ENCODE measurements around the gene RUSC1.

The RUSC1 gene

DNA sequence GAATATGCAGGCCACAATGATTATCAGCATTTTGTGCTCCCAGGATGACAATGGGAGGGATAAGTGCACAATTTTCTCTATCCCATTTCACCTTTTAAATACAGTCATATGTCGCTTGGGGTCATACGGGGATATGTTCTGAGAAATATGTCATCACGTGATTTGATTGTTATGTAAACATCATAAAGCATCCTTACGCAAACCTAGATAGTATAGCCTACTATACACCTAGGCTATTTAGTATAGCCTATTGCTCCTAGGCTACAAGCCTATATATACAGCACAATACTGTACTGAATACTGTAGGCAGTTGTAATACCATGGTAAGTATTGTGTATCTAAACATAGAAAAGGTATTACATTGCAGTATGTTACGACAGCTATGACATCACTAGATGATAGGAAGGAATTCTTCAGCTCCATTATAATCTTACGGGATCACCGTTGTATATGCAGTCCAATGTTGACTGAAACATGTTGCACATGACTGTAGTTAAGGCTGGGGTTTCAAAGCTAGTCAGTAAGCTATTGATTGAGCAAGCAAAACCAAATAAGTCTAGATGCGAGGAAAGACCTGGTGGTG is 18.9 kb downstream of the RUSC1 start:
- Histone ChIP-seq H2BK120ac (ENCODE audit: low read depth, low read length) (no peak overlapping the region), H4K8ac (ENCODE audit: low read depth, low read length) (no peak overlapping the region), H3K79me1 (ENCODE audit: low read depth, low read length) (no peaks in the 10 kb centered on the region), H3K27ac (replicated peaks; ENCODE audit: low read length) (no peak overlapping the region), H3K14ac (ENCODE audit: low read length) (no peak overlapping the region), H2AK5ac (ENCODE audit: low read depth, low read length) (no peak overlapping the region), H3K23ac (ENCODE audit: low read depth, low read length, poor library complexity) (no peak overlapping the region), H3K4ac (ENCODE audit: low read length) (no peak overlapping the region), H2BK12ac (ENCODE audit: low read length) (no peak overlapping the region), H3K4me2 (ENCODE audit: insufficient read depth, low read length, poor library complexity, severe bottlenecking) (no peak overlapping the region), H3K18ac (ENCODE audit: low read length) (no peak overlapping the region), H3K36me3 (replicated peaks in 1 of 2; ENCODE audit: control insufficient read depth in 2 of 2, insufficient read depth in 2 of 2, low read length in 2 of 2) (peaks cover 36 to 97% of the 10 kb centered on the region in 2 donors), H2BK5ac (ENCODE audit: low read length) (no peak overlapping the region), H3K4me1 (ENCODE audit: control insufficient read depth in 2 of 2, insufficient read depth in 1 of 2, low read depth in 1 of 2, low read length in 2 of 2) (no peaks in the 10 kb centered on the region), H3K9ac (ENCODE audit: low read depth, low read length, poor library complexity) (no peak overlapping the region), H3K9me3 (replicated peaks in 1 of 2; ENCODE audit: control insufficient read depth in 2 of 2, insufficient read depth in 1 of 2, low read depth in 1 of 2, low read length in 2 of 2) (no peaks in the 10 kb centered on the region), H2BK15ac (ENCODE audit: low read length) (no peak overlapping the region), H3K4me3 (ENCODE audit: low read length in 2 of 2) (no peak overlapping the region), H3K27me3 (ENCODE audit: control insufficient read depth in 3 of 3, insufficient read depth in 3 of 3, low read depth in 1 of 3, low read length in 3 of 3) (no peaks in the 10 kb centered on the region), H4K91ac (ENCODE audit: low read depth, low read length, poor library complexity) (no peak overlapping the region), H2AFZ (ENCODE audit: low read length) (no peak overlapping the region)
- no CpG with 5 or more reads among the region's 8 CpGs for WGBS, 2 donors (ENCODE audit: extremely low coverage in 2 of 2, insufficient read length in 2 of 2, insufficient replicate concordance in 1 of 2)
- no peak for DNase-seq (ENCODE audit: low spot score)

DNA sequence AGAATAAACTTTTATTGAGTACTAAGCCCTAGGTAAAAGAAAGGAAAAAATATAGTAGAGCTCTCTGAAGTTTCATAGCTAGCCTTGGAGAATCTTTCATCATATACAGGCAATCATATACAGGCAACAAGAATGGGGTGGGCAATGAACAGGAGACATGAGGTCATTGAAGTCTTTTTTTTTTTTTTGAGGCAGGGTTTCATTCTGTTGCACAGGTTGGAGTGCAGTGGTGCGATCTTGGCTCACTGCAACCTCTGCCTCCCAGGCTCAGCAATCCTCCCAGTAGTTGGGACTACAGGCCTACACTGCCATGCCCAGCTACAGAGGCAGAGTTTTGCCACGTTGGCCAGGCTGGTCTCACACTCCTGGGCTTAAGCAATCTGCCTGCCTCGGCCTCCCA is 22.1 kb downstream of the RUSC1 start:
- H3K9ac ChIP-seq (ENCODE audit: low read depth, low read length, poor library complexity): no peak overlapping the region
- H3K4ac ChIP-seq (ENCODE audit: low read length): no peak overlapping the region
- H3K23ac ChIP-seq (ENCODE audit: low read depth, low read length, poor library complexity): no peak overlapping the region
- no peaks in the 10 kb centered on the region for H3K9me3 ChIP-seq (replicated peaks in 1 of 2; ENCODE audit: control insufficient read depth in 2 of 2, insufficient read depth in 1 of 2, low read depth in 1 of 2, low read length in 2 of 2)
- no peaks in the 10 kb centered on the region for H3K79me1 ChIP-seq (ENCODE audit: low read depth, low read length)
- H3K4me1 ChIP-seq (ENCODE audit: control insufficient read depth in 2 of 2, insufficient read depth in 1 of 2, low read depth in 1 of 2, low read length in 2 of 2): no peaks in the 10 kb centered on the region
- no peak overlapping the region for H2BK12ac ChIP-seq (ENCODE audit: low read length)
- H2AK5ac ChIP-seq (ENCODE audit: low read depth, low read length): no peak overlapping the region
- DNase-seq (ENCODE audit: low spot score): no peak
- H4K8ac ChIP-seq (ENCODE audit: low read depth, low read length): no peak overlapping the region
- no peak overlapping the region for H2BK120ac ChIP-seq (ENCODE audit: low read depth, low read length)
- H3K27me3 ChIP-seq (ENCODE audit: control insufficient read depth in 3 of 3, insufficient read depth in 3 of 3, low read depth in 1 of 3, low read length in 3 of 3): no peaks in the 10 kb centered on the region
- H3K4me3 ChIP-seq (ENCODE audit: low read length in 2 of 2): no peak overlapping the region
- H3K18ac ChIP-seq (ENCODE audit: low read length): no peak overlapping the region
- H3K14ac ChIP-seq (ENCODE audit: low read length): no peak overlapping the region
- no peak overlapping the region for H3K27ac ChIP-seq (replicated peaks; ENCODE audit: low read length)
- H2BK5ac ChIP-seq (ENCODE audit: low read length): no peak overlapping the region
- H3K4me2 ChIP-seq (ENCODE audit: insufficient read depth, low read length, poor library complexity, severe bottlenecking): no peak overlapping the region
- no peak overlapping the region for H4K91ac ChIP-seq (ENCODE audit: low read depth, low read length, poor library complexity)
- peaks cover 32 to 94% of the 10 kb centered on the region in 2 donors for H3K36me3 ChIP-seq (replicated peaks in 1 of 2; ENCODE audit: control insufficient read depth in 2 of 2, insufficient read depth in 2 of 2, low read length in 2 of 2)
- H2BK15ac ChIP-seq (ENCODE audit: low read length): no peak overlapping the region
- no CpG with 5 or more reads among the region's 3 CpGs for WGBS, 2 donors (ENCODE audit: extremely low coverage in 2 of 2, insufficient read length in 2 of 2, insufficient replicate concordance in 1 of 2)
- no peak overlapping the region for H2AFZ ChIP-seq (ENCODE audit: low read length)

DNA sequence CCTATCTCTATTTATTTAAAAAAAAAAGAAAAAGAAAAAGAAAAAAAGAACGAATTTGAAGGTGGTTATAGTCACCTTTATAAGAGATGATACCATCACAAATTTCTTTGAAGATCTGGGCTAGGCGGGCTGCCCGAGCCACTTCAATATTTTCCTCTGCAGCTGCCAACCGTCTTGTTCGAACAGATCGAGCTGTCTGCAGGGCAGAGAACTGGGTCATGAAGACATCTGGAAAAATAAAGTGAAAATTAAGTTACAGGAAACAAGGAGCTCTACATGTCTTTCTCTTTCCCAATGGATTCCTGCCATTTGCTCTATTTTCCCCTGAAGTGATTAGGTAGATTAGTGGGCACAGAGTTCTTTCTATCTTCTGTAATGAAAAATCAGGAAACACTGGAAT is 31.9 kb downstream of the RUSC1 start:
- no peaks in the 10 kb centered on the region for H3K4me1 ChIP-seq (ENCODE audit: control insufficient read depth in 2 of 2, insufficient read depth in 1 of 2, low read depth in 1 of 2, low read length in 2 of 2)
- no peak overlapping the region for H2AK5ac ChIP-seq (ENCODE audit: low read depth, low read length)
- no peak overlapping the region for H4K91ac ChIP-seq (ENCODE audit: low read depth, low read length, poor library complexity)
- H3K23ac ChIP-seq (ENCODE audit: low read depth, low read length, poor library complexity): no peak overlapping the region
- no peak overlapping the region for H3K4me3 ChIP-seq (ENCODE audit: low read length in 2 of 2)
- H3K4me2 ChIP-seq (ENCODE audit: insufficient read depth, low read length, poor library complexity, severe bottlenecking): no peak overlapping the region
- no peaks in the 10 kb centered on the region for H3K79me1 ChIP-seq (ENCODE audit: low read depth, low read length)
- no CpG with 5 or more reads among the region's 6 CpGs for WGBS, 2 donors (ENCODE audit: extremely low coverage in 2 of 2, insufficient read length in 2 of 2, insufficient replicate concordance in 1 of 2)
- DNase-seq (ENCODE audit: low spot score): no peak
- H3K9me3 ChIP-seq (replicated peaks in 1 of 2; ENCODE audit: control insufficient read depth in 2 of 2, insufficient read depth in 1 of 2, low read depth in 1 of 2, low read length in 2 of 2): no peaks in the 10 kb centered on the region
- no peak overlapping the region for H4K8ac ChIP-seq (ENCODE audit: low read depth, low read length)
- H2BK12ac ChIP-seq (ENCODE audit: low read length): no peak overlapping the region
- H2AFZ ChIP-seq (ENCODE audit: low read length): no peak overlapping the region
- H3K36me3 ChIP-seq (replicated peaks in 1 of 2; ENCODE audit: control insufficient read depth in 2 of 2, insufficient read depth in 2 of 2, low read length in 2 of 2): peaks cover 18 to 87% of the 10 kb centered on the region in 2 donors
- no peak overlapping the region for H3K14ac ChIP-seq (ENCODE audit: low read length)
- no peak overlapping the region for H2BK5ac ChIP-seq (ENCODE audit: low read length)
- no peak overlapping the region for H2BK15ac ChIP-seq (ENCODE audit: low read length)
- H3K27me3 ChIP-seq (ENCODE audit: control insufficient read depth in 3 of 3, insufficient read depth in 3 of 3, low read depth in 1 of 3, low read length in 3 of 3): no peaks in the 10 kb centered on the region
- no peak overlapping the region for H3K18ac ChIP-seq (ENCODE audit: low read length)
- H2BK120ac ChIP-seq (ENCODE audit: low read depth, low read length): no peak overlapping the region
- H3K27ac ChIP-seq (replicated peaks; ENCODE audit: low read length): no peak overlapping the region
- no peak overlapping the region for H3K4ac ChIP-seq (ENCODE audit: low read length)
- no peak overlapping the region for H3K9ac ChIP-seq (ENCODE audit: low read depth, low read length, poor library complexity)

DNA sequence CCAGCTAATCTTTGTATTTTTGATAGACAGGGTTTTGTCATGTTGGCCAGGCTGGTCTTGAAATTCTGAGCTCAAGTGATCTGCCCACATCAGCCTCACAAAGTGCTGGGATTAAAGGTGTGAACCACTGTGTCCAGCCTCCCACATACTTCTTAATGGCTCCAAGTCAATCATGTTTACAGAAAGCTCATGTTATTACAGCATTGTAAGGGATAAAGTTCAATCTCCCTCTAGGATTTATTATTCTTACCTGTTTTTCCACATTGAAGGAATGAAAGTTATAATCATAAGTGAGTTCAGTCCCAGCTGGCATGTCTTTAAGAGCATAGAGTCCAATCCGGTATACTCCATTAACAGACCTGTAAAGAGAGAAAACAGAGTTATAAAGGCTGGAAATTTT is 39.4 kb downstream of the RUSC1 start:
- H3K36me3 ChIP-seq (replicated peaks in 1 of 2; ENCODE audit: control insufficient read depth in 2 of 2, insufficient read depth in 2 of 2, low read length in 2 of 2): peaks cover 10 to 78% of the 10 kb centered on the region in 2 donors
- H2BK120ac ChIP-seq (ENCODE audit: low read depth, low read length): no peak overlapping the region
- no peaks in the 10 kb centered on the region for H3K79me1 ChIP-seq (ENCODE audit: low read depth, low read length)
- DNase-seq (ENCODE audit: low spot score): no peak
- no peak overlapping the region for H4K8ac ChIP-seq (ENCODE audit: low read depth, low read length)
- H3K4me2 ChIP-seq (ENCODE audit: insufficient read depth, low read length, poor library complexity, severe bottlenecking): no peak overlapping the region
- WGBS, 2 donors (ENCODE audit: extremely low coverage in 2 of 2, insufficient read length in 2 of 2, insufficient replicate concordance in 1 of 2): no CpG with 5 or more reads among the region's 1 CpG
- H3K4me1 ChIP-seq (ENCODE audit: control insufficient read depth in 2 of 2, insufficient read depth in 1 of 2, low read depth in 1 of 2, low read length in 2 of 2): no peaks in the 10 kb centered on the region
- H2BK5ac ChIP-seq (ENCODE audit: low read length): no peak overlapping the region
- H2BK12ac ChIP-seq (ENCODE audit: low read length): no peak overlapping the region
- no peak overlapping the region for H4K91ac ChIP-seq (ENCODE audit: low read depth, low read length, poor library complexity)
- H3K18ac ChIP-seq (ENCODE audit: low read length): no peak overlapping the region
- no peak overlapping the region for H3K9ac ChIP-seq (ENCODE audit: low read depth, low read length, poor library complexity)
- H3K9me3 ChIP-seq (replicated peaks in 1 of 2; ENCODE audit: control insufficient read depth in 2 of 2, insufficient read depth in 1 of 2, low read depth in 1 of 2, low read length in 2 of 2): no peaks in the 10 kb centered on the region
- H3K4ac ChIP-seq (ENCODE audit: low read length): no peak overlapping the region
- H3K27me3 ChIP-seq (ENCODE audit: control insufficient read depth in 3 of 3, insufficient read depth in 3 of 3, low read depth in 1 of 3, low read length in 3 of 3): no peaks in the 10 kb centered on the region
- no peak overlapping the region for H3K27ac ChIP-seq (replicated peaks; ENCODE audit: low read length)
- H3K4me3 ChIP-seq (ENCODE audit: low read length in 2 of 2): no peak overlapping the region
- H2AFZ ChIP-seq (ENCODE audit: low read length): no peak overlapping the region
- no peak overlapping the region for H3K23ac ChIP-seq (ENCODE audit: low read depth, low read length, poor library complexity)
- H3K14ac ChIP-seq (ENCODE audit: low read length): no peak overlapping the region
- H2BK15ac ChIP-seq (ENCODE audit: low read length): no peak overlapping the region
- H2AK5ac ChIP-seq (ENCODE audit: low read depth, low read length): no peak overlapping the region

Data from neuronal stem cell (in vitro differentiated cells).